ENCODE results near the gene TXNDC2. TPM values are rescaled to one million over a fixed set of nuclear protein-coding genes. Genes with fewer than 3 reads are reported as not detected.

Gene TXNDC2
- total and polyA plus RNA-seq, 2 of the 4 experiments (the other 2 are of a cell fraction), result 0.18 TPM; not detected in 1

DNA sequence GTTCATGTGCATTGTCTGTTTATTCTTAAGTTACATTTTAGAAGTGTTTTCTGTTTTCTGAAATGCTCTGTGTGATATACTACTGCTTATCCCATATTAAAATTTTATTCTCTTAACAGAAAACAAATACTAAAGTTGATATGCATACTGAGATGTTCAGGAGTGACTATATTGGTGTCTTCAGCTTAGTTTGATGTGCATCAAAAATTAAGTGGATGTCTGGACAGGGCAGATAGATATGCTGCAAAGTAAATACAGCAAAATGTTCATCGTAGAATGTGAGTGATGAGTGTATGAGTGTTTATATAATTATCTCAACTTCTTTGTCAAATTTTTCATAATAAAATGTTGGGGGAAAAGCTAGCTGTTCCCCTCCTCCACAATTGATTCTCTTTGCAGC is 41.2 kb downstream of the TXNDC2 start:
- no peak overlapping the region for H2BK15ac ChIP-seq (ENCODE audit: low read depth, low read length)
- H3K4ac ChIP-seq (ENCODE audit: low read depth, low read length), result no peak overlapping the region
- ChIA-PET CTCF (no interaction called here), POLR2A (ENCODE audit: unreplicated experiment) (interaction anchor here (0.5 kb wide), 1 partner anchor 10 kb away, joined by 3 read pairs; no protein-coding TSS in a partner anchor)
- dilution Hi-C loops (cut with HindIII; ENCODE audit: low sequenced_read_pairs, unreplicated experiment), result no loop called here
- no CpG with 5 or more reads among the region's 1 CpG for WGBS, 2 experiments (ENCODE audit: extremely low coverage in 2 of 2, insufficient read length in 1 of 2)
- H3K4me2 ChIP-seq (ENCODE audit: low read depth, low read length), result no peak overlapping the region
- no peak overlapping the region for H4K91ac ChIP-seq (ENCODE audit: insufficient read depth, low read depth, low read length)
- no peak overlapping the region for H3K56ac ChIP-seq (ENCODE audit: extremely low read depth, insufficient read depth, low read length)
- in situ Hi-C loops (cut with MboI; ENCODE audit: low sequenced_read_pairs), result loop anchor here (25.0 kb wide), 1 partner anchor 215 kb away; the partner anchor contains the start of gene RAB31
- H3K79me1 ChIP-seq (ENCODE audit: low read depth in 1 of 2, low read length in 2 of 2), result peaks cover 0 to 45% of the 10 kb centered on the region in 2 experiments; a peak in 2 of 4 replicates
- ATAC-seq (ENCODE audit: low read depth), result no peak
- H3K4me1 ChIP-seq (ENCODE audit: control insufficient read depth, insufficient read depth, low read length), result peaks cover 5% of the 10 kb centered on the region
- H4K20me1 ChIP-seq (ENCODE audit: insufficient read depth, low read length), result peaks cover 94% of the 10 kb centered on the region
- H3K9me3 ChIP-seq (ENCODE audit: control insufficient read depth, insufficient read depth, low read length), result no peaks in the 10 kb centered on the region
- H3K36me3 ChIP-seq (ENCODE audit: control insufficient read depth, insufficient read depth, low read length), result no peaks in the 10 kb centered on the region
- H2AFZ ChIP-seq (replicated peaks; ENCODE audit: low read length, poor library complexity), result no peak overlapping the region
- no peak overlapping the region for H3K14ac ChIP-seq (replicated peaks; ENCODE audit: low read depth, low read length)
- TF ChIP-seq RAD21 (IDR thresholded peaks at IDR 0.05; ENCODE audit: low read length) (no peak), CHD1 (IDR thresholded peaks at IDR 0.05; ENCODE audit: low read depth, low read length) (no peak), CEBPB (IDR thresholded peaks at IDR 0.05; ENCODE audit: low read depth, low read length) (no peak), FOS (IDR thresholded peaks at IDR 0.05; ENCODE audit: low read depth, low read length) (no peak), MAFK (IDR thresholded peaks at IDR 0.05; ENCODE audit: low read depth, low read length) (no peak), MAZ (IDR thresholded peaks at IDR 0.05; ENCODE audit: borderline replicate concordance, low read depth, low read length) (no peak)
- DNase-seq, result no peak
- H2AK5ac ChIP-seq (ENCODE audit: low read depth, low read length), result no peak overlapping the region
- no peak overlapping the region for H4K5ac ChIP-seq (ENCODE audit: low read depth, low read length)
- no peak overlapping the region for H3K23ac ChIP-seq (ENCODE audit: low read depth, low read length)
- H2BK5ac ChIP-seq (ENCODE audit: low read depth, low read length, poor library complexity, severe bottlenecking), result no peak overlapping the region
- intact Hi-C loops (cut with micrococcal nuclease), result loop anchor here (5.0 kb wide), 1 partner anchor 335 kb away; no protein-coding TSS in a partner anchor
- H4K8ac ChIP-seq (ENCODE audit: low read depth in 2 of 2, low read length in 2 of 2), result no peak overlapping the region
- H3K18ac ChIP-seq (ENCODE audit: low read depth, low read length), result no peak overlapping the region
- H3K27me3 ChIP-seq (ENCODE audit: control insufficient read depth, insufficient read depth, low read length), result no peaks in the 10 kb centered on the region
- H3K27ac ChIP-seq (ENCODE audit: insufficient read depth, low read length), result no peak overlapping the region
- no peak overlapping the region for H3K9ac ChIP-seq (ENCODE audit: low read depth, low read length)
- no peak overlapping the region for H3K4me3 ChIP-seq (ENCODE audit: insufficient read depth, low read depth, low read length)
- peaks cover 14% of the 10 kb centered on the region for H3K9me1 ChIP-seq (ENCODE audit: insufficient read depth, low read length)
- H2BK20ac ChIP-seq (ENCODE audit: low read depth, low read length), result no peak overlapping the region
- H2BK120ac ChIP-seq (ENCODE audit: low read depth, low read length), result no peak overlapping the region
- BruUV-seq (replicated peaks), result no TSS peak
- H2AK9ac ChIP-seq (replicated peaks; ENCODE audit: low read depth, low read length, poor library complexity), result no peak overlapping the region
